HG03469 (cell line): ENCODE data around the gene PCDH1.
"Not testable (repeated sequence)": the region's sequence is repeated elsewhere in the genome, so short reads cannot be mapped to it uniquely, and the experiment has no call there.

Experiments used
- ATAC-seq: cut with Tn5 transposase; IDR thresholded peaks from one replicate; pipeline ENCODE4 v1.9.1; 2021; ENCODE audit warnings: mild to moderate bottlenecking, moderate library complexity, moderate number of reproducible peaks; ENCODE audit not compliant: unreplicated experiment

PCDH1 gene

GRCh38 chr5:141840280-141840812 lies 37.9 kb downstream of the PCDH1 start:
- no peak for ATAC-seq

GRCh38 chr5:141839015-141839513 lies 39.1 kb downstream of the PCDH1 start:
- no peak for ATAC-seq

DNA sequence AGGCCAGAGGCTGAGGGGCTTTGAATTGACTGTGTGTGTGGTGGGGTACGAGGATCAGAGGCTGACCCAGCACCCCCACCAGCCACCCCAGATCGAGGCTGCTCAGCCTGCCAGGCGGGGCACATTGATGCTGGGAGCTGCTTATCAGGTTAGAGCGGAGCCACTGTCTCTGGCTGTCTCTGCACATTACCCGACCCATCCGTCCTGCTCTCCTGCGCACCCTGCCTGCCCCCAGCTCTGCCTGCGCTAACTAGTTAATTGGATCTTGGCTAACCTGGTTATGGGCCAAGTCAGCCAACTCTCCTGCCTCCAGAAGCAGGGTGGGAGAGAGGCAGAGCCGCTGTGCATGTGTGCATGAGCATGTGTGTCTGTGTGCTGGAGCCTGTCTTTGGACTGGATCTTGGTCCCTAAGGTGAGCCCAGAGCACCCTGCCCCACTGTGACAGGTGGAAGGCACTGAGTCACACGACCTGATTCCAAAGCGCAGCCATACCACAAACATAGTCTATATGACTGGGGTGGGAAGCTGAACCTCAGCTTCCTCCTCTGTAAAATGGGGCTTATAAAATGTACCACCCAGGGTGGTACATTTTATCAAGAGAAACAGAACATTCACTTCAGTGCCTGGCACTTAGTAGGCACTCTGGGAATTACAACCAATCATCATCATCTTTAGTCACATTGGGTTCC lies 39.7 kb downstream of the PCDH1 start:
- ATAC-seq = no peak

DNA sequence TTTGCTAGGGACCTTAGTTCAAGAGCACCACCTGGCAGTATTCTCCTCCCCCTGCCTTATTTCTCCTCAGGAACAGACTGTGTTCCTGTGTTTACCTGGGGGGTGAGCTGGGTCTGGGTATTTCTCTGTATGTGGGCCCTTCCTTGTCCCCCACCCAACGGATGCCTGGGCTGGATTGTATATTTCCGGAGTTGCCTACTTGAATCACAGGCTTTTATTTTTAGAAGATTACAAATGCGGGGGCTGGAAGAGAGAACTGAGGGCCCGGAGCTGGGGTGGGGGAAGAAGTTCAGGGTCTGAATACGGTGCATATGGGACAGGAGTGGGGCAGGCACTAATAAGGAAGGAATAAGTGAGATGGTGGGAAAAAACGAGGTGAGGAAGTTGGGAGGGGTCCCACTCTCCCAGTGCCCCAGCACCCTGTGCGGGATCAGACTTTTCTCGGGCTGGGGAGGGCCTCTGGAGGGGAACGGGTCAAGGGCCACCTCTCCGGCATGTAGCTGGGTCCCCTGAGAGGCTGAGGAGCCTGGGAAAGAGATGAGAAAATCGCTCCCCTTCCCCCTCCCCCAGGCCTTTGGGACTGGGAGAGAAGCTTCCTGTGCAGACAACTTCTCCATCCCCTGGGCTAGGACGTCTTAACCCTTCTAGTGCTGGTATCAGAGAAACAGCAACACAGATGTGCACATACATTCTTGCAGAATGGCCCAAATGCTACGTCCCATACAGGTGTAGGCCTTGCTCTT lies 42.1 kb downstream of the PCDH1 start:
- ATAC-seq = no peak

DNA sequence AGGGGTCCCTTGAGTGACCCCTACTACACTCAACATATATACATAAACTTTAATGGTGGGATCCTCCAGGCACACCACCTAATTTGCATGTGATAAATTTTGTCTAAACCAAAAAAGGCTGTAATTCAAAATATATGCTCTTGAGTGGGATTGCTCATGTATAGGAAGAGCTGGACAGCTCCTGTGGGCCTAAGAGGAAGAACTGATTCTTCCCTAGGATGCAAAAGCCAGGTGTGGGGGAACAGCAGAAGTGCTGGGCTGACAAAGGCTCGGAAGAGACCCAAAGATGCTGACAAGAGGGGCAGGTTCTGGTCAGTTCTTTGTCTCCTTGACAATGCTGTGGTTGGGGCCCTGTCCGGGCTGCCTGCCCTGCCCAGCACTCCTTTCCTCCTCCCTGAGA lies 43.9 kb downstream of the PCDH1 start:
- no peak for ATAC-seq

GRCh38 chr5:141832131-141832530 lies 46.1 kb downstream of the PCDH1 start:
- no peak for ATAC-seq

DNA sequence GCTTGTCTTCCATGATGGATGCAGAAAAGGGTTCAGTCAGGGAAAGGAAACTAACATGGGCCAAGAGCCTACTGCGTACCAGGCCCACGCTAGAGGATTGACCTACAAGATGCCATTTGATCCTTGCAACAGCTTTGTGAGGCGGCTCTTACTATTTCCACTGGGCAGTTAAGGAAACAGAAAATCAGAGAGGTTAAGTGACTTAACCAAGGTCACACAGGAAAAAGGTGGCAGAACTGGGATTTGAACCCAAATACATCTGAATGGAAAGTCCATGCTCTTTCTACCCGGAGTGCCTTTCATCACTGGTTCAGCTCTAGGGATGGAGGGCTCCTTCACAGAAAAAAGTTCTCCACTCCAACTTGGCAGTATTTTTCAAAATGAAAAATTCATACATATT lies 50.0 kb downstream of the PCDH1 start:
- ATAC-seq = no peak

- no peak for ATAC-seq
These were observed 51.5 kb downstream of the PCDH1 start for GRCh38 chr5:141826674-141827073.

DNA sequence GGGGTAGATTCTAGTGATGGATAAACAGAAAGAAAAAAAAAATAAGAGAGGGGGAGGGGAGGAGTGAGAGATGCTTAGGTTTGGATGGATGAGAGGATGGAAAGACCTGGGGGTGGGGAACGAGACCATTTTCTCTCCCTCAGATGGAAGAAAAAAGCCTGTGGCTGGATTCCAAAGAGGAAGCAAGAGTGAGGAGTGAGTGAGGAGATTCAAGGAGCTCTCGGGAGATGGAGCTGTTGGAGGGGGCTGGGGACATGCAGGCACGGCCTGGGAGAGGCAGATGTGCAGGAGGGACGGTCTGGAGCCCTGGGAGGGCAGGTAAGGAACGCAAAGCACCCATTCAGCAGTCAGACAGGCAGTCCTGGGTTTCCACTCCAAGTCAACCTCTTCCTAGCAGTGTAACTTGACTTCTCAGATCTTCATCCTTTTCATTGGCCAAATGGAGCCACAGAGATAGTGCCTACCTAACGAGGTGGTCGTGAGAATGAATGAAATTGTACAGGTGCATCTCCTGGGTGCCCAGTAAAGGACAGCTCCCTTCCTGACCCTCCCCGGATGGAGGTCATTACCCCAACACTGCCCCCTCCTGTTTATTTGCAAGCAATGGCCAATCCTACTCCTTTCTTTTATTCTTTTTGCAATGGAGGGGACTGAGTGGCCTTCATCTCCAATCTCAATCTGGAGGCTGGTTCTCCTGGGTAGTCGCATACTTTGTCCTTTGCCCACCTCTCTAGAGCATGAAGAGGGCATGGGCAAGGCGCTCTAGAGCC lies 52.2 kb downstream of the PCDH1 start:
- ATAC-seq = no peak

DNA sequence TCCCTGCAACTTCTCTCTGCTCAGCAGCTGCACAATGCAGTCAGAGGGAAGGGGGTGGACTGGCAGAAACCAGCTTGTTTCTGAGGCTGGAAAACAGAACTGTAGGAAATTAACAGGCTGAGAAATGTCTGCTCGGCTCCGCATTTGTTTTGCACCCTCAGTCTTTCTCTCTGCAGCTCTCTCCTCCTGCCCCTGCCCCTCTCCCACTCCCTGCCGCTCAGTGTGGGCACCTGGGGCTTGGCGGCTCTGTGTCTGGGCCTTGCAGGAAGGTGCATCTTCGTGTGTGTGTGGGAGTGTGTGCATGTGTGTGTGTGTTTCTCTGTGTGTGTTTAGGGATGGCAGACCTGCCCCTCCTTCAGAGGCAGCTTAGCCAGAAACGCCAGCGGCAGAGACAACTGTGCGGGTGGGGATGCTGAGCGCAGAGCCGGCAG lies 53.0 kb downstream of the PCDH1 start:
- no peak for ATAC-seq

DNA sequence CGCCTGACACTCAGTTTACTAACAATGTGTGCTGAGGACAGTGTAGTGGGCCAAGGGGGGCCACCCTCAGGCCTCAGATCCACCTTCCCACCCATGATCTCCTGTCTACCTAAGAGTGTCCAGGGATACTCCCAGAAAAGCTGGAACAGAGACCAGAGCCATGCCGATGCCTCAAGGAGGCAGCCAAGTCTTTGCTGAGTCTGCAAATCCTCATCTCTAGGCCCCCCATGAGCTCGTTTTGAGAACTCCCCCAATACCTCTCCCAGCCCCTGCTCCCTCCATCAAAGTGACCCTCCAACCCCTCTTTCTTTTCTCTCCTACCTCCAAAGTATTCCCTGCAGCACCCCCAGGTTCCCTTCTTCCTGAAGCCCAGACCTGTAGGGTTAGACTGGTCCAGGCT lies 53.5 kb downstream of the PCDH1 start:
- ATAC-seq = no peak

GRCh38 chr5:141823056-141823455 lies 55.2 kb downstream of the PCDH1 start:
- no peak for ATAC-seq

DNA sequence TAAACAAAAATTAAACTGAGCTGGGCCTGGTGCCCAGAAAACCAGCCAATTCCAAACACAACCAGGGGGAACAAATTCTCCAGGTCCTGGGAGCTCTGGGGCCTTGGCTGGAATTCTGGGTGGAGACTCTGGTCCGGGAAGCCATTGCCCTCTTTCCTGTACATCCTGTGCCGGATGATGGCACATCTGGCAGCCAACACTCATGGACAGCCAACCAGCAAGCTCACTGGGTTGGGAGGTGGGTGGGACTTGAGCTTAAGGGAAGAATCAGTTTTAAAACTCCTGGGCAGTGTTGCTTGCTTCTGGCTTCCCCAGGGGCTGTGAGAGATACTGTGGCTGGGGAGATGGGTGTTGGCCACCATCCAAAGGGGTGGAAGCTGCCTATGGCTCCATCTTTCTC lies 56.1 kb downstream of the PCDH1 start:
- no peak for ATAC-seq

DNA sequence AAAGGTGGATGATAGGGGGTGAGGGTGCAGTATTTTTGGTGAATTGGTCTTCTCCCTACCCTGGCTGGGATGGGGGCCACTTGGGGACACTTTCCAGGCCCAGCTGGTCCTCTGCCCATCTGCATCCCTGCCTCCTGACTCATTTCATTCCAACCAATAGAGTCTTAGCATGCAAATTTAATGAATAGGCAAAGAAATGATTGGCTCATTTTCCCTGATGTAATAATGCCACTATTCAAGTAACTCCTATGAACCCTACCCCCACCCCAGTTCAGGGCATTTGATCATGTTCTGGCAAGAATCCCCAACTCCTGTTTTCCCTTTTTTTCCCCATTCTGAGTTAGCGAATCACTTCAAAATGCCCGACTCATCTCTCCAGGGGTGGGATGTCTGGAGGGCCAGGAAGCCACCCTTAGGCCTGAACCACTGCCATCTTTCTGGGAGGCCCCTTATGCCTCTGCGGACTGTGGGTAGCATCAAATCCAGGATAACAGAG lies 56.7 kb downstream of the PCDH1 start:
- ATAC-seq = no peak

DNA sequence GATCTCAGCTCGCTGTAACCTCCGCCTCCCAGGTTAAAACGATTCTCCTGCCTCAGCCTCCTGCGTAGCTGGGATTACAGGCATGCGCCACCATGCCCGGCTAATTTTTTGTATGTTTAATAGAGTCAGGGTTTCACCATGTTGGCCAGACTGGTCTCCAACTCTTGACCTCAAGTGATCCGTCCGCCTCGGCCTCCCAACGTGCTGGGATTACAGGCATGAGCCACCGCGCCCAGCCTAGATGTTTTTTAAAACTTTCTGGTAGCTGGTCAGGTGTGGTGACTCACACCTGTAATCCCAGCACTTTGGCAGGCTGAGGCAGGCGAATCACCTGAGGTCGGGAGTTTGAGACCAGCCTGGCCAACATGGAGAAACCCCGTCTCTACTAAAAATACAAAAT lies 57.5 kb downstream of the PCDH1 start:
- not testable (repeated sequence) for ATAC-seq

GRCh38 chr5:141817631-141818030 lies 60.6 kb downstream of the PCDH1 start:
- ATAC-seq = no peak

DNA sequence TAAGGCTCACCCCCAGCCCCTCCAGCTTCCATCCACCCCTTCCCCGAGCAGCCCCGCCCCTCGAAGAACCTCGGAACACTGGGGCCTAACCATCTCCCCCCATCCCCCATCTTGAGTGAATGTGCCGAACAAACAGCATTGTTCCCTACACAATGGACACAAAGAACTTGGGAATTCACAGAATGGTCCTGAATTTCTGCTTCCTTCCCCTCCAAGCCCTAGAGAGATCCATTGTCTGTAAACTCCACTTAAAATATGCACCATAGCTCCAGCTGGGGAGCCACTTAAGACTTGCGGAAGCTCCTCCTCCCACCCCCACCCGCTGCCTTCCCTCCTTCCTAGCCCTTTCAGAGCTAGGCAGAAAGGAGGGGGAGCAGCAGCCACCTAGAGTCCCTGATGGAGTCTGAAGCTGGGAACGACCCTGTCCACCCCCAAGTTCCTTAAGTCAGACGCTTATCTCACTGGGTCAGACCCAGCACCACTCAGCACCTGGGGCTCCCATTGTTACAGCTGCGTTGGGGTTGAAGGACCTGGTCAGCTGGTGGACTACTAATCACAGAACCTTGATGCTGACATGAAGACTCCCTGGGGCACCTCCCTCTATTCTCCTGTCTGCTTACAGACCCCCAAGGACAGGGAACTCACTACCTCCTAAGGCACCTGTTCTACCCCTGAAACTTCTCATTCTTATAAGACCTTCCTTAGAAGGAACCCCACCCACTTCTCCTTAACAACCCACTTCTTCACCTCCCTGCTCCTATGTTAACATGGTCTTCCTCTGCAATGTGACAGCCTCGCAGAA lies 61.4 kb downstream of the PCDH1 start:
- ATAC-seq = no peak

GRCh38 chr5:141815796-141816180 lies 62.4 kb downstream of the PCDH1 start:
- ATAC-seq = no peak

DNA sequence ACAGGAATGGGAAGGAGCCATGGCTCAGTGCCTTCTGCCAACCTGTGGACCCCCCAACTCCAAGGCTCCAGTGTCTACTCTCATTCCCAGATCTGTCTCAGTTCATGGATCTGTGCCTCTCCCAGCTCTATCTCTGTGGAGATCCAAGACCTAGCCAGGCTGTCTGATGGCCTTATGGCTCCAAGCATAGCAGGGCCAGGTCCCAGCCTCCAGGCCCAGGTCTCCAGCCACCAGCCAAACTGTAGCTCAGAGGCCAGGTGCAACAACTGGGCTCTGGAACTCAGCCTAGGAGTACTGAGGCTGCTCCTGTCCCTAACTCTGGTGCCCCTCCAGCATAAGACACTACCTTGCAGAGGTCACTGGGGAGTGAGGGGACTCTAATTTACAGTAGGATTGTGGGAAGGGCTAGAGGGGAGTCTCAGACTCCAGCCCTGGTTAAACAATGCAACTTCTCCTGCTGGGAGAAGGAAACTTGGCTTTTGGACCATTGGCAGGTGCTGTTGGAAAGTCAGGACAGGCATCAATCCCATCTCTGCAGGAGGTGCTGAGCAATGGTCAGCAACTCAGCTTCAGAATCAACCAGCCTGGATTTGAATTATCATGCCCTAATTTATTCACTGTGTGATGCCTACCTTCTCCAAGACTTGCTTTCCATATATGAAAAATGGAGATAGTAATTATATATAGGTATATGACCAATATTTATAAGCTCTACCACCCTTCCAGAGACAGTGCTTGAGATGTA lies 63.0 kb downstream of the PCDH1 start:
- no peak for ATAC-seq
